CD1c-positive myeloid dendritic cell (primary cell): ENCODE data around the gene CXCL9.
"Not testable (repeated sequence)": the region's sequence is repeated elsewhere in the genome, so short reads cannot be mapped to it uniquely, and the experiment has no call there.

ENCODE experiments used
- DNase-seq: peaks from one replicate; pipeline ENCODE4 v3.0.0-alpha.2; 2016; ENCODE audit errors: extremely low spot score

Gene CXCL9

GRCh38 chr4:76007089-76007862 lies at the start of gene CXCL9:
Gene CXCL9, minus strand, starts transcription at chr4:76007509. Its CDS starts 60 bp downstream, at chr4:76007449.
- DNase-seq = no peak

- DNase-seq = no peak
Observed at GRCh38 chr4:76055421-76055820, 48.1 kb upstream of the CXCL9 start.

- DNase-seq = no peak
Observed at GRCh38 chr4:76055016-76055415, 47.7 kb upstream of the CXCL9 start.

- DNase-seq = no peak
Observed at GRCh38 chr4:76053730-76054129, 46.4 kb upstream of the CXCL9 start.

- not testable (repeated sequence) for DNase-seq
Observed at GRCh38 chr4:76050560-76051050, 43.3 kb upstream of the CXCL9 start.

GRCh38 chr4:76049860-76050416 lies 42.6 kb upstream of the CXCL9 start:
- DNase-seq = not testable (repeated sequence)

- DNase-seq = not testable (repeated sequence)
Observed at GRCh38 chr4:76044686-76045085, 37.4 kb upstream of the CXCL9 start.

GRCh38 chr4:76043306-76043705 lies 36.0 kb upstream of the CXCL9 start:
- DNase-seq = not testable (repeated sequence)

- not testable (repeated sequence) for DNase-seq
Observed at GRCh38 chr4:76042241-76042998, 35.1 kb upstream of the CXCL9 start.

GRCh38 chr4:76036855-76037254 lies 29.5 kb upstream of the CXCL9 start:
- no peak for DNase-seq

GRCh38 chr4:76035799-76036380 lies 28.6 kb upstream of the CXCL9 start, which contains the start of gene CXCL11:
Gene CXCL11, minus strand, starts transcription at chr4:76036070. Its CDS starts 83 bp downstream, at chr4:76035987.
- no peak for DNase-seq

- no peak for DNase-seq
Observed at GRCh38 chr4:76035141-76035540, 27.8 kb upstream of the CXCL9 start.

- DNase-seq = no peak
Observed at GRCh38 chr4:76029300-76029699, 22.0 kb upstream of the CXCL9 start.

- DNase-seq = peak; percentile 48
Observed at GRCh38 chr4:76028350-76028765, 21.0 kb upstream of the CXCL9 start.

GRCh38 chr4:76024065-76024464 lies 16.8 kb upstream of the CXCL9 start:
- no peak for DNase-seq

GRCh38 chr4:76023389-76023788 lies 16.1 kb upstream of the CXCL9 start, which contains the start of gene CXCL10:
Gene CXCL10, minus strand, starts transcription at chr4:76023497. Its CDS starts 66 bp downstream, at chr4:76023431.
- peak; percentile 38 for DNase-seq

- DNase-seq = no peak
Observed at GRCh38 chr4:76022677-76023076, 15.4 kb upstream of the CXCL9 start.

- DNase-seq = no peak
Observed at GRCh38 chr4:76022031-76022430, 14.7 kb upstream of the CXCL9 start.

- DNase-seq = no peak
Observed at GRCh38 chr4:76017056-76017686, 9.9 kb upstream of the CXCL9 start.

- no peak for DNase-seq
Observed at GRCh38 chr4:76016393-76016792, 9.1 kb upstream of the CXCL9 start.

- no peak for DNase-seq
Observed at GRCh38 chr4:76013540-76013939, 6.2 kb upstream of the CXCL9 start.
